Vagina (tissue), 2 donors: ENCODE data around the gene MEIOB. TPM values are rescaled to one million over a fixed set of nuclear protein-coding genes. Genes with fewer than 3 reads are reported as not detected.

Source experiments
- DNase-seq, 2 donors: peaks; one replicate each; pipeline ENCODE4 v3.0.0-alpha.2; 2017; ENCODE audit errors: extremely low spot score in 2 of 2
- H3K27ac ChIP-seq: fragments of 200-600 bp; sonication (generic); one replicate; pipeline ENCODE4 v1.5.1; 2019
- H3K27me3 ChIP-seq: fragments of 200-600 bp; sonication (generic); one replicate; pipeline ENCODE4 v1.5.1; 2019
- H3K36me3 ChIP-seq, 2 donors: fragments of 200-600 bp; sonication (generic); one replicate each; pipeline ENCODE4 v1.5.1; 2017 to 2019
- H3K4me1 ChIP-seq: fragments of 200-600 bp; sonication (generic); one replicate; pipeline ENCODE4 v1.5.1; 2019
- H3K4me3 ChIP-seq, 2 donors: fragments of 200-600 bp; sonication (generic); 1 replicate in 1 of 2; 2 replicates in 1 of 2; pipeline ENCODE4 v1.5.1; 2016 to 2019
- H3K9me3 ChIP-seq: fragments of 200-600 bp; sonication (generic); one replicate; pipeline ENCODE4 v1.5.1; 2019
- POLR2A ChIP-seq, 2 donors: fragments of 450-650 bp; IDR thresholded peaks; one replicate each; pipeline ENCODE4 v1.6.1; 2017; ENCODE audit warnings: antibody characterized with exemption in 2 of 2, mild to moderate bottlenecking in 2 of 2, moderate library complexity in 2 of 2
- POLR2AphosphoS5 ChIP-seq, 2 donors: sonication (generic); formaldehyde crosslinking; IDR thresholded peaks; one replicate each; pipeline ENCODE4 v1.9.0; 2017; ENCODE audit warnings: antibody characterized with exemption in 2 of 2, mild to moderate bottlenecking in 2 of 2, low read depth in 1 of 2; ENCODE audit not compliant: insufficient read depth in 1 of 2
- intact Hi-C: fragments of 100-400 bp; cut with DNase I; formaldehyde crosslinking; loops from one replicate; pipeline ENCODE4 v1.15.1; 2023
- total RNA-seq: library from RNA; depleted of rRNA; stranded (reverse); fragments of >200 nt; gene quantifications from one replicate; pipeline ENCODE4 v1.2.3, GENCODE V29; 2016
- TF ChIP-seq, protein P1 (sequence below), 3 experiments: fragments of 450-650 bp in 2 of 3; fragments of 200-600 bp in 1 of 3; sonication (generic) in 1 of 3; IDR thresholded peaks; one replicate each; pipeline ENCODE4 v1.5.1; 2017 to 2019; ENCODE audit warnings: antibody characterized with exemption in 3 of 3, mild to moderate bottlenecking in 2 of 3, moderate library complexity in 2 of 3

Gene MEIOB
- total RNA-seq, 1 donor from 2014 or later = not detected

DNA sequence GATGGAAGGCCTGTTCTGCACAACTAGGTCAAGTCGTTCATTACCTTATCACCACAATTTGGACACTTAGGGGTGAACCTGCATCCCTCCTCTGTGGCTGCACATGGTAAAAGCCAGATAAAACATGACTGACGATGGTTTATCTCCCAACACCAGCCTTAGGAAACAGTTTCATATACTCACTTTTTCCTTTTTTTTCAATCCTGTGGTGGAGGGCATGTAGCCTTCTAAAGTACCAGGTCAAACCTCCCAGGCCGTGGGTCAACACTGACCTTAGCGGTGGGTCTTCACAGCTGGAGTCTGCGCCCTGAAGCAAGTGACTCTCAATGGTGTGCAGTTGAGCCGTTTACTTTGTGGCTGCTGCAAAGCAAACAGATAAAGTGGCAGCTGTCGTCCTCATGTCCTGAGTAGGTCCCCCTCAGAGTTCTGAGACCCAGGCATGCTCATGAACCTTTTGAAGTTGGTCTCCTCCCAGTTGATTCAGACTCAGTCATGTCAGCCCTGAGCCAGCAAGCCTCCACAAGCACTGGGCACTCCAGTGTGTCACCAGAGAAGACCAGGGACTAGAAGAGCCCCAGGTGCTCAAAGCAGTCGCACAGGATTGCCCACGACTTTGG lies 39.0 kb downstream of the MEIOB start:
- Histone ChIP-seq H3K27ac (no peak overlapping the region), H3K27me3 (no peaks in the 10 kb centered on the region), H3K9me3 (no peaks in the 10 kb centered on the region), H3K4me3 (no peak overlapping the region), H3K4me1 (peaks cover 22% of the 10 kb centered on the region), H3K36me3 (no peaks in the 10 kb centered on the region)
- intact Hi-C loops = no loop called here
- no peak for DNase-seq
- TF ChIP-seq, protein P1, sequence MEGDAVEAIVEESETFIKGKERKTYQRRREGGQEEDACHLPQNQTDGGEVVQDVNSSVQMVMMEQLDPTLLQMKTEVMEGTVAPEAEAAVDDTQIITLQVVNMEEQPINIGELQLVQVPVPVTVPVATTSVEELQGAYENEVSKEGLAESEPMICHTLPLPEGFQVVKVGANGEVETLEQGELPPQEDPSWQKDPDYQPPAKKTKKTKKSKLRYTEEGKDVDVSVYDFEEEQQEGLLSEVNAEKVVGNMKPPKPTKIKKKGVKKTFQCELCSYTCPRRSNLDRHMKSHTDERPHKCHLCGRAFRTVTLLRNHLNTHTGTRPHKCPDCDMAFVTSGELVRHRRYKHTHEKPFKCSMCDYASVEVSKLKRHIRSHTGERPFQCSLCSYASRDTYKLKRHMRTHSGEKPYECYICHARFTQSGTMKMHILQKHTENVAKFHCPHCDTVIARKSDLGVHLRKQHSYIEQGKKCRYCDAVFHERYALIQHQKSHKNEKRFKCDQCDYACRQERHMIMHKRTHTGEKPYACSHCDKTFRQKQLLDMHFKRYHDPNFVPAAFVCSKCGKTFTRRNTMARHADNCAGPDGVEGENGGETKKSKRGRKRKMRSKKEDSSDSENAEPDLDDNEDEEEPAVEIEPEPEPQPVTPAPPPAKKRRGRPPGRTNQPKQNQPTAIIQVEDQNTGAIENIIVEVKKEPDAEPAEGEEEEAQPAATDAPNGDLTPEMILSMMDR (IDR thresholded peaks at IDR 0.05) = no peak
- TF ChIP-seq POLR2AphosphoS5 (IDR thresholded peaks at IDR 0.05; ENCODE audit: insufficient read depth in 1 of 2, low read depth in 1 of 2) (no peak), POLR2A (IDR thresholded peaks at IDR 0.05) (no peak)

DNA sequence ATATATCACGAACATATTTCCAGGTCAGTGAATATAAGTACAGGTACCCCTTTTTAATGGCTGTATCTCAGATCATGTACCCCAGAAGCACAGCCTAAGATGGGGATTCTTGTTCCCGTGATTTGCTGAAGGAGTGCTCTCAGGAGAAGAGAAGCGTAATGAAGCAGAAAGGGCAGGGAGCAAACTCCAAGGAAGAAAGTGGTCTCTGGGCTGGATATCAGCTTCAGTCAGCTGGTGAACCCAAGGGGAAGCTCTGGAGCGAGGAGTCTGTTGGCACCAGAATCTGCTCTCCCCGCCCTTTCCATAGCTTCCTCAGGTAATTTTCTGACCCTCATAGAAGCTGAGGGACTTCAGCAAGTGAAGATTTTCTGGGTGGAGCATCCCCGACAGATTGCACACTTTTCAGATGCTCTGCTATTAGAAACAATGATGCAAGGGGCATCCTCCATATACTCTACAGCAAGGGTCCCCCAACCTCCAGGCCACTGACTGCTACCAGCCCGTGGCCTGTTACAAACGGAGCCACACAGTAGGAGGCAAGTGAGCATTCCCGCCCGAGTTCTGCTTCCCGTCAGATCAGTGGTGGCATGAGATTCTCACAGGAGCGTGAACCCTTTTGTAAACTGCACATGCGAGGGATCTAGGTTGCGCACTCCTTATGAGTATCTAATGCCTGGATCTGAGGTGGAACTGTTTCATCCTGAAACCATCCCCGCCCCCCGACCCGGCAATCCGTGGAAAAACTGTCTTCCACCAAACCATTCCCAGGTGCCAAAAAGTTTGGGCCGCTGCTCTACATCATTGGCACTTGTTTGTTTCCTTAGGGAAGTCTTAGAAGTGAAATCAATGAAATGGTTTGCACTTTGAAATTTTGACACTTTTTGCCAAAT lies 40.5 kb downstream of the MEIOB start:
- H3K36me3 ChIP-seq = no peaks in the 10 kb centered on the region
- no peaks in the 10 kb centered on the region for H3K27me3 ChIP-seq
- no peak overlapping the region for H3K4me3 ChIP-seq
- intact Hi-C loops = no loop called here
- TF ChIP-seq POLR2AphosphoS5 (IDR thresholded peaks at IDR 0.05; ENCODE audit: insufficient read depth in 1 of 2, low read depth in 1 of 2) = no peak
- TF ChIP-seq, protein P1 (IDR thresholded peaks at IDR 0.05) = no peak
- TF ChIP-seq POLR2A (IDR thresholded peaks at IDR 0.05) = no peak
- peaks cover 28% of the 10 kb centered on the region for H3K4me1 ChIP-seq
- no peak for DNase-seq
- no peak overlapping the region for H3K27ac ChIP-seq
- H3K9me3 ChIP-seq = no peaks in the 10 kb centered on the region

DNA sequence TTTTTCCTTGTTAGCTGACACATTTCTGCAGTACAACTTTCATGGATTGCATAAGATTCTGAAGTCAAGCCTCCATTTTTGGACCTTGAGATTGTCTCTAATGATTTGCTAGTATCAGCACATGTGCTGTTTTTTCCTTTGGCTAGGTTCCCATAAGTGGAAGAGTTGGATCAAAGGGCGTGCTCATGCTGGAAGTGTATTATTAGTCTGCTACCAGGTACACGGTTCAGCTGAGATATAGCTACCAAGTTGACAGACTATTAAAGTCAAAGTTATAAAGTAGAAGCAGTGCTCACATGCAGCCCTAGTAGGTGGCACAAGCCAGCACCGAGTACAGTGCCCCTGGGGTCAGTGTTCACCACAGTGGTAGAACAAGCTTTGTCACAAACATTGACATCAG lies 41.8 kb downstream of the MEIOB start:
- TF ChIP-seq, protein P1 (IDR thresholded peaks at IDR 0.05) = no peak
- TF ChIP-seq POLR2A (IDR thresholded peaks at IDR 0.05) (no peak), POLR2AphosphoS5 (IDR thresholded peaks at IDR 0.05; ENCODE audit: insufficient read depth in 1 of 2, low read depth in 1 of 2) (no peak)
- Histone ChIP-seq H3K4me1 (peaks cover 35% of the 10 kb centered on the region), H3K27ac (no peak overlapping the region), H3K9me3 (no peaks in the 10 kb centered on the region), H3K27me3 (no peaks in the 10 kb centered on the region), H3K36me3 (no peaks in the 10 kb centered on the region), H3K4me3 (no peak overlapping the region)
- intact Hi-C loops = no loop called here
- DNase-seq = no peak

DNA sequence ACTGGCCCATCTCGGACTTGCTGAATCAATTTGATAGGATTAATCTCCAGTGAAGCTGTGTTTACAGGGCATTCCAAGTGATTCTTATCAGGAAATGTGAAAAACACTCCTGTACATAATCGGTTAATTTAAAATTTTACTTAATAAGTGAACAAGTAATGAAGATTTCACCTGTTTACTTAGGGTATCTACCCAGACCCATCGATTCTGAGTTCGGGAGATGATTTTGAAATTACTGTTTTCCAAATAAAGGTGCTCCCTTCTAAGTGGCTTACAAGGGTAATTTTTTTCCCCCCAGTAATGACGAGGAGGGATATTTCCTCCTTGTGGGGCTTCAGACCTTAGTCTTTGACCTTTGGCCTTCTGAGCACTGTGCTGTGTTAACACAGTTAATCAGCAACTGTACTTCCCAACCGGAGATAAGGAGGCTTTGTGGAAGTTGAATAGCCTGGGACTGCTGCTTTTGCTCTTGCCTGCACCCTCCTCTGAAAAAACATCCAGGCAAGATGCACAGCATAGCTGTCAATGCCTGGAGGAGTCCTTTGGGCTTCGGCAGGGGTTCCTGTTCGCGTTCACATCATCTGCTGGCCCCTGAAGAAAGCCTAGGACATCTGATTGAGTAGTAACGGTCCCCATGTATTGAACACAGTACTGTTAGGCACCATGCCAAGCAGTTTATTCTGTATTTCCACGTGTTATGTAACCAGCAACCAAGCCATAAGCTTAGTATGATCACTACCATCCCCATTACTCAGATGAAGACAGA lies 43.1 kb downstream of the MEIOB start:
- no peaks in the 10 kb centered on the region for H3K36me3 ChIP-seq
- no peak overlapping the region for H3K27ac ChIP-seq
- H3K4me3 ChIP-seq = no peak overlapping the region
- no peak for DNase-seq
- H3K9me3 ChIP-seq = no peaks in the 10 kb centered on the region
- peaks cover 45% of the 10 kb centered on the region for H3K4me1 ChIP-seq
- intact Hi-C loops = no loop called here
- TF ChIP-seq, protein P1 (IDR thresholded peaks at IDR 0.05) = no peak
- TF ChIP-seq POLR2A (IDR thresholded peaks at IDR 0.05) (no peak), POLR2AphosphoS5 (IDR thresholded peaks at IDR 0.05; ENCODE audit: insufficient read depth in 1 of 2, low read depth in 1 of 2) (no peak)
- H3K27me3 ChIP-seq = no peaks in the 10 kb centered on the region
